NCI-H82 treated with DMSO at 0.1 percent for 48 hours (cell line): Measurements from ENCODE around the gene EXD2.
"Not testable (repeated sequence)": the region's sequence is repeated elsewhere in the genome, so short reads cannot be mapped to it uniquely, and the experiment has no call there.

Experiments used
- DNase-seq: peaks from one replicate; lab custom pipeline; 2025; ENCODE audit not compliant: unreplicated experiment; lab: John Stamatoyannopoulos, UW

The EXD2 gene, protein sequence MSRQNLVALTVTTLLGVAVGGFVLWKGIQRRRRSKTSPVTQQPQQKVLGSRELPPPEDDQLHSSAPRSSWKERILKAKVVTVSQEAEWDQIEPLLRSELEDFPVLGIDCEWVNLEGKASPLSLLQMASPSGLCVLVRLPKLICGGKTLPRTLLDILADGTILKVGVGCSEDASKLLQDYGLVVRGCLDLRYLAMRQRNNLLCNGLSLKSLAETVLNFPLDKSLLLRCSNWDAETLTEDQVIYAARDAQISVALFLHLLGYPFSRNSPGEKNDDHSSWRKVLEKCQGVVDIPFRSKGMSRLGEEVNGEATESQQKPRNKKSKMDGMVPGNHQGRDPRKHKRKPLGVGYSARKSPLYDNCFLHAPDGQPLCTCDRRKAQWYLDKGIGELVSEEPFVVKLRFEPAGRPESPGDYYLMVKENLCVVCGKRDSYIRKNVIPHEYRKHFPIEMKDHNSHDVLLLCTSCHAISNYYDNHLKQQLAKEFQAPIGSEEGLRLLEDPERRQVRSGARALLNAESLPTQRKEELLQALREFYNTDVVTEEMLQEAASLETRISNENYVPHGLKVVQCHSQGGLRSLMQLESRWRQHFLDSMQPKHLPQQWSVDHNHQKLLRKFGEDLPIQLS

DNA sequence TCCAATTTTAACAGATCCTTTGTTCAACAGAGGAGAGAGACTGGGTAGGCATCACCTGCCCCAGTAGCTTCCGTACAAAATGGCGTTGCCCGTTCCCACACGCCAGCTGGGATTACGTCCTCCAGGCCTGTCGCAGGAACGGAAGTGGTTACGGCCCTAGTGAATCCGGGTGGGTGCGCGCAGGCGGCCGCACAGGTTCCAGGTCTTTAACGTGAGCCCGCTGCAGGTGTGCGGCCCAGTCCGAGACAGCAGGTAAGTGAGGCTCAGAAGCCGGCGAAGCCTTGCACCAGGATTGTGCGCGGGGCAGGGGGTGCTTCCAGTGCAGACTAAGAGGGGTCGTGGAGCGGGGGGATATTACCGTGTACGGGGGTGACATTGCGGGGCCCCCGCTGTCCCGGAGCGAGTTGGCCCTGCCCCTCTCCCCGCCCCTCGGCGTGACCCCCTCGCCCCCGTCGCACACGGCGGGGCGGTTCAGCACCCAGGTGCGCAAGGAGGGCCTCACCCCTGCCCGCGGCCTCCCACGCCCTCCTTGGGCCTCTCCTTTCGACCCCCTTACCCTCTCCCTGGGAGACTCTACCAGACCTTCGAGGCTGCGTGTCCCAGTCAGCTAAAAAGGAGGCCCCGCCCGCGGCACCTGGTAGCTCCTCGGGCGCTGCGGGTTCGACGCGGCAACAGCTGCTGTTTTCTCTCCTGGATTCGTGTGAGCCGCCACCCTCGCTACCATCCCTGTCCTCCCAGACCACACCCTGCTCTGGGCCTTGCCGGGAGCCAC is at the start of gene EXD2:
EXD2 (plus strand) TSS at position 159 of the 772 bp plus-strand sequence. CDS start 17,973 bp downstream, outside the sequence.
- DNase-seq = peak; percentile 78

GRCh38 chr14:69141550-69141949 is 49.7 kb upstream of the EXD2 start:
- DNase-seq = no peak

- DNase-seq = no peak
Measured at GRCh38 chr14:69142101-69142500, 49.2 kb upstream of the EXD2 start.

DNA sequence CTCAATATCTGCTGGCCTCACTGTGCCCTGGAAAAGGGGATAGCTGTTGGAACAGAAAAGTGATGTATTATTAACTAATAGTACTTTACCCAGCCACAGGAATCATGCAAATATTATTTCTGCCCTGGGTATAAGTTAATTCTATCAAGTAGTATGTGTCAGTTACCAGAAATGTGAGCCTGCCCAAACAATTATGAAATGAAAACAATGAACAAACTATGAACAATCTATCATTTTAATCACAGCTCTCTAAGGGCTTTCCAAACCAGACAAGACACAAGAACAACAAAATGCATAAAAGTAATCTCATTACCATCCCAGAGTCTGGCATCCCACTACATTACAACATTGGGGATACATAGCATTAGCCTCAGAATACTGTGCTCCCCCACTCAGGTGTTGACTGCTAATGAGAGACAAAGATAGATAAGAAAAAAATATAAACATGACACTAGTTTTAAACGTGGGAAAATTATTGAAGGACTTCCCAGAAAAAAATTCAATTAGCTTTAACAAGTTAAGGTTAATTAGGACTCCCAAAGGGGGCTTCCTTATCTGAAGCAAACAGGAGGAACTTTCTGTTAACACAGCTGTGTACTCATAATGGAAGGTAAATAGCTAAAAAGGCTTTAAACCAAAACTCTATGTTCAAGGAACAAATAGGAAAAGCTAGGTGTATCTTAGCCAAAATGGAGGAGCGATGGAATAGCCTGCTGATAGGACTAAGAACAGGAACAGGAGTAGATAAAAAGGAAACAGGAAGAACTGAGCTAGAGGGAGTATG is 41.6 kb upstream of the EXD2 start:
- DNase-seq = no peak

GRCh38 chr14:69151458-69152180 is 39.7 kb upstream of the EXD2 start:
- DNase-seq = peak; percentile 40

GRCh38 chr14:69152181-69152901 is 39.0 kb upstream of the EXD2 start:
- DNase-seq = no peak

DNA sequence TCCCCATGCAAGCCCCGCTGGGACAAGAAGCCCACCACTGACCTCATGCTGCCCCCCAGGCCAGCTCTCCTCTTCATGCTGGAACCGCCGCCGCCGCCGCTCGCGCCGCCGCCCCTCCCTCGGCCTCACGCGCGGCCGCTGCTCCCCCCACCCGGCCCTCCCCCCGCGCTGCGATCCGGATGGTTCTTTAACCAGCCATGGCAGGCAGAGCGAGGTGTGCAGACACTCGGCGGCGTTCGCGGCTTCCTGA is 38.5 kb upstream of the EXD2 start, which contains the start of gene DCAF5:
DCAF5 (minus strand) TSS at position 218 of the 250 bp plus-strand sequence; CDS start at position 77, 141 bp downstream.
- peak; percentile 71 for DNase-seq

GRCh38 chr14:69153152-69153872 is 38.0 kb upstream of the EXD2 start:
- no peak for DNase-seq

DNA sequence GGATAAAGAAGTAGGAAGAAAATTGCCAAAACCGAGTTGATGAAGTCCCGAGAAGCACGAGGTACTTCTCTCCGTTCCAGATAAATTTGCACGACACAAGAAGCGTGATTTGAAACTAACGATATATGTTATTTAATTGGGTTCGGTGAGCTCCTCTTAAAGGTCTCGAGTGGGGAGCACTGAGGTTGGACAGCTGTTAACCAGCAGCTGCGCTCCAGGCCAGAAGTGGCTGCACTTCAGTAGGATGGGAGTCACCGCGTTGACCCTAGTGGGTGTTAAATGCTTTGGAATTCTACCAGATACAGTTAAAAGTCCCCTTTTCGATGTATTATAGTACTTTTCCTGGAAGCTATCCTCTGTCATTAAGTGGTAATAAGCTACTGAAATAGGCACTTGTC is 37.4 kb upstream of the EXD2 start:
- DNase-seq = no peak

GRCh38 chr14:69154779-69155178 is 36.5 kb upstream of the EXD2 start:
- DNase-seq = no peak

GRCh38 chr14:69156224-69156623 is 35.1 kb upstream of the EXD2 start:
- DNase-seq = no peak

GRCh38 chr14:69161590-69161989 is 29.7 kb upstream of the EXD2 start:
- no peak for DNase-seq

- not testable (repeated sequence) for DNase-seq
Measured at GRCh38 chr14:69165787-69166186, 25.5 kb upstream of the EXD2 start.

DNA sequence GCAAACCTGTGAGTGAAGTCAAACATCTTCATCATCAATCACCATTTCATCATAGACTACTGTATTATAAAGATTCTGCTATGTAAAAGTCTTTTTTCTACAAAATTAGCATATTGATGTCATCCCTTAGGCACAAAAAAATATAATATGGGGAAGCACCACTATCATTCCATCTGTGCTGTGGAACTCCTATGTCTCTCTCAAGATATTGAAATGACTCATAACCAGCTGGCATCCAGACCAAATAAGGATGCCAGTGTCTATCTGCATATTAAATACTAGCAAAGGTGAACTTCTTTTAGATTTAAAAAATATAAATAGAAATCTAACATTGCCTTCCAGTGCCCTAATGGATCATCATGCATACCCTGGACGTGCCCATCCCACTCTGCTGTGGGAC is 20.5 kb upstream of the EXD2 start:
- no peak for DNase-seq

DNA sequence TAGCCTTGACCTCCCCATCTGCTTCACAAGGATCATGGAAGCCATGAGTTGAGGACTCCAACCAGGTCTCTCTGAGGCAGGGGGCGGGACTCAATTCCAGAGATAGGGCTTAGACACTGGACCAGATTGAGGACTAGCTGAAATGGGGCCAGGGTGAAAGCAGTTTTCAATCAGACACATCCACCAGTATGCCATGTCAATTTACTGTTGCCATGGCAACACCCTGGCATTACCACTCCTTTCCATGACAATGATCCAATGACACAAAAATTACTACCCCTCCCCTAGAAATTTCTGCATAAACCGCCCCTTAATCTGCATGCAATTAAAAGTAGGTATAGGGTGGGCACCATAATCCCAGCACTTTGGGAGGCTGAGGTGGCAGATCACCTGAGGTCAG is 19.7 kb upstream of the EXD2 start:
- no peak for DNase-seq

DNA sequence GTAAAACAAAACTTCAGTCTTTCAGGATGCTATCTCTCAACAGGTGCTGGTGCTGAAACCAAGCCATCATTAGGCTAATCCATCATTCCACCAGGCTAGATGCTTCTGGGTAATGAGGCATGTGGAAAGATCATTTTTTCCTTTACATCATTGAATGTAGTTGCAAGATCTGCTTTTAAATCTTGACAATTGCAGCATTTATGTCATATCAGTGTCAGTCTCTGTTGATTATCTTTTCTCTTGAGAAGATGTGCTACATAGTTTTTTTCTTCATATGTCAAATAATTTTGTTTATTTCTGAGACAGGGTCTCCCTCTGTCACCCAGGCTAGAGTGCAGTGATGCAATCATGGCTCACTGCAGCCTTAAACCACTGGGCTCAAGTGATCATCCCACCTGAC is 16.2 kb upstream of the EXD2 start:
- DNase-seq = no peak

GRCh38 chr14:69181491-69181890 is 9.8 kb upstream of the EXD2 start:
- DNase-seq = no peak

DNA sequence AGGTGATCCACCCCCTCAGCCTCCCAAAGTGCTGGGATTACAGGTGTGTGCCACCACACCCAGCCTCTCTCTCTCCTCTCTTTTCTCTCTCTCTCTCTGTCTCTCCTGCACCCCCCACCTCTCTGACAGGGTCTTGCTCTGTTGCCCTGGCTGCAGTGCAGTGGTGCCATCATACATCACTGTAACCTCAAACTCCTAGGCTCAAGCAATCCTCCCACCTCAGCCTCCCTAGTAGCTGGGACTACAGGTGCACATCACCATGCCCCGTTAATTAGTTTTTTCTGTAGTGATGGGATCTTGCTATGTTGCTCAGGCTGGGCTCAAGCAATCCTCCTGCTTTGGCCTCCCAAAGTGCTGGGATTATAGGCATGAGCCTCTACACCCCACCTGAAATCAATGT is 8.7 kb upstream of the EXD2 start:
- DNase-seq = not testable (repeated sequence)

- DNase-seq = no peak
Measured at GRCh38 chr14:69183735-69184134, 7.6 kb upstream of the EXD2 start.
